ENCODE results near the gene AGFG1. TPM values are rescaled to one million over a fixed set of nuclear protein-coding genes. Genes with fewer than 3 reads are reported as not detected.

Gene AGFG1, protein sequence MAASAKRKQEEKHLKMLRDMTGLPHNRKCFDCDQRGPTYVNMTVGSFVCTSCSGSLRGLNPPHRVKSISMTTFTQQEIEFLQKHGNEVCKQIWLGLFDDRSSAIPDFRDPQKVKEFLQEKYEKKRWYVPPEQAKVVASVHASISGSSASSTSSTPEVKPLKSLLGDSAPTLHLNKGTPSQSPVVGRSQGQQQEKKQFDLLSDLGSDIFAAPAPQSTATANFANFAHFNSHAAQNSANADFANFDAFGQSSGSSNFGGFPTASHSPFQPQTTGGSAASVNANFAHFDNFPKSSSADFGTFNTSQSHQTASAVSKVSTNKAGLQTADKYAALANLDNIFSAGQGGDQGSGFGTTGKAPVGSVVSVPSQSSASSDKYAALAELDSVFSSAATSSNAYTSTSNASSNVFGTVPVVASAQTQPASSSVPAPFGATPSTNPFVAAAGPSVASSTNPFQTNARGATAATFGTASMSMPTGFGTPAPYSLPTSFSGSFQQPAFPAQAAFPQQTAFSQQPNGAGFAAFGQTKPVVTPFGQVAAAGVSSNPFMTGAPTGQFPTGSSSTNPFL
- total RNA-seq (ENCODE audit: insufficient read depth, low replicate concordance), result 33.9 TPM

DNA sequence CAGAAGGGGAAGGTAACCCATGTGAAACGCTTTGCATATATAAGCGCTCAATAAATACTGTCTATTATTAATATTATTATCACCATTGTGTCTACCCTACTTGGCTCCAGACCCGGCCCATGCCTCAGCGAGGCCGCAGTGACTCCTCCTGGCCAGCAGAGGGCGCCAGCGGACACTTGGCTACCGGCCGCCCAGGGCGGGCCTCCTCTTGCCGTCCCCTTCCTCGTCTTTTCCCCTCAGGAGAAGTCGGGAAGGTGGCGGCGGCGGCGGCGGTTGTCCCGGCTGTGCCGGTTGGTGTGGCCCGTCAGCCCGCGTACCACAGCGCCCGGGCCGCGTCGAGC, at the start of gene AGFG1:
TSS of gene AGFG1 (plus strand) at position 233 of the 341 bp plus-strand sequence. CDS start 266 bp downstream, outside the sequence.
- peak; percentile 82 for DNase-seq (ENCODE audit: low spot score)

DNA sequence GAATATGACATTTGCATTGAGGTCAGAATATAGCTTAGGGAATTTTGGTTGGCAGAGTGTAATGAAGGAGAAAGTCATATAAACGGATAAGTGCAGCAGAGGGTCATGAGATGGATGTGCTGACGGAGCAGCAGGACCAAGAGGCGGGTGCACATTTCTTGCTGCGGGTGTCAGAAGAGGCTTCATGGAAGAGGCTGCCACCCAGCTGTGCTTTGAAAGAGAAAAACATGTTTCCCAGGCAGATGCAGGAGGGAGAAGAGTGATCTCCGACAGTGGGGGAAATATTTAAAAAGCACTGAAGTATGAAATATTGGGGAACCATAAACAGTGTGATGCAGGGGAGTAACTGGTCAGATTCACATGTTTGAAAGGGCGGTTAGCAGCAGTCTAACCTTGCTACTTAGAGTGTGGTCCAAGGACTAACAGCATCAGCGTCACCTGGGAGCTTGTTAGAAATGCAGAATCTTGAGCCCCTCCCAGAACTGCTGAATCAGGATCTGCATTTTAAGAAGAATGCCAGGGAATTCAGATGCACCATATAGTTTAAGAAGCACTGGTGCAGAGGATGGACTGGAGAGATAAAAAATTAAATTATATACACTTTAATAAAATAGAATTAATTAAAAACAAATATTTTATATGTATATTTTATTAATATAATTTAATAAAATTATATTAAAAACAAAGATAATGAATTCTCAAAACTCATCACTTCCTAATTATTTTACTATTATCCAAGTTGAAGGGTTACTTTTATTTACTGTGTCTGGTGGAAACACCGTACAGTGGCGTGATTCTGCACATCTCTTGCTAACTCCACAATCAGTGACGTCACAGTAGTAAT, 48.1 kb upstream of the AGFG1 start:
- no peak for DNase-seq (ENCODE audit: low spot score)

DNA sequence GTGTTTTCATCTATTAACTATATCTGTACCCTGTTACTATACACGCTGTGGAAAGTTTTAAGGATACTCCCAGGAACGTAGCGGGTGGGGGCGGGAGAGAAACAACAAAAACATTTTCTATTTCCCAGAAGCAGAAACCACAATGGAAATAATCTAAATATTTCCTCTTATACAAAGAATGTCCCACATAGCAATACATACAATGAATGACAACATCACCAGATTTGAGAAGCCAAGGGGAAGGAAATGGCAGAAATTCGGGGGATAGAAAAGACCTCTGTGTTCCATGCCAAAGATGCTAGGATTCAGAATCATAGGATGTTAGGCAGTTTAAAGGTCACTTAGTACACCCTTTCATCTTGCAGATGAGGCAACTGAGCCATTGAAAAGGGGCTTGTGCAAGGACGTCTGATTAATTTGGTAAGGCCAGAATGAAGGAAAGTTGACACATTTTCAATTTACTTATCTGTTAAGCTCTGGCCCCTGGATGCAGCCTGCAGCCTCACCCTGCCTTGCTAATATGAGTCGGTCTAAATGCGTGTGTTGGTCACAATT, 43.1 kb upstream of the AGFG1 start:
- no peak for DNase-seq (ENCODE audit: low spot score)

DNA sequence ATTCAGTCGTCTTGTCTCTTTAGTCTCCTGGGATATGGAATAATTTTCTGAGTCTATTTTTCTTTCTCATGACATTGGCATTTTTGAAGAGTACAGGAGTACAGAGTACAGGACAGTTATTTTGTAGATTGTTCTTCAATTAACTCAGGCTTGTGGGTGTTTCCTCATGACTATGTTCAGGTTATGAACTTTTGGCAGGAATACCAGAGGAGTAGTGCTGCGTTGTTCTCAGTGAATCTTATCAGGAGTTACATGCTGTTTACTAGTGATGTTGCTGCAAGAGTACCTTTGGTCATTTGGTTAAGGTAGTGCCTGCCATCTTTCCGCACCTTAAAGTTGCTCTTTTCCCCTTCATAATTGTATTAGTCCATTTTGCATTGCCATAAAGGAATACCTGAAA, 41.3 kb upstream of the AGFG1 start:
- DNase-seq (ENCODE audit: low spot score), result no peak

DNA sequence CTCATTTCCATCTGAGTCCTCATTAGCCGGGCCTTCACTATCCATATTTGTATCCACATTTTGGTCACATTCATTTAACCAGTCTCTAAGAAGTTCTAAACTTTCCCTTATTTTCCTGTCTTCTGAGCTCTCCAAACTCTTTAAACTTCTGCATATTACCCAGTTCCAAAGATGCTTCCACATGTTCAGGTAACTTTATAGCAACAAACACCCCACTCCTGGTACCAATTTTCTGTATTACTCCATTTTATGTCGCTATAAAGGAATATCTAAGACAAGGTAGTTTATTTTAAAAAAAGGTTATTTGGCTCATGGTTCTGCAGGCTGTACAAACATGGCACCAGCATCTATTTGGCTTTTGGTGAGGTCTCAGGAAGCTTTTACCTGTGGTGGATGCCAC, 38.8 kb upstream of the AGFG1 start:
- DNase-seq (ENCODE audit: low spot score), result no peak

DNA sequence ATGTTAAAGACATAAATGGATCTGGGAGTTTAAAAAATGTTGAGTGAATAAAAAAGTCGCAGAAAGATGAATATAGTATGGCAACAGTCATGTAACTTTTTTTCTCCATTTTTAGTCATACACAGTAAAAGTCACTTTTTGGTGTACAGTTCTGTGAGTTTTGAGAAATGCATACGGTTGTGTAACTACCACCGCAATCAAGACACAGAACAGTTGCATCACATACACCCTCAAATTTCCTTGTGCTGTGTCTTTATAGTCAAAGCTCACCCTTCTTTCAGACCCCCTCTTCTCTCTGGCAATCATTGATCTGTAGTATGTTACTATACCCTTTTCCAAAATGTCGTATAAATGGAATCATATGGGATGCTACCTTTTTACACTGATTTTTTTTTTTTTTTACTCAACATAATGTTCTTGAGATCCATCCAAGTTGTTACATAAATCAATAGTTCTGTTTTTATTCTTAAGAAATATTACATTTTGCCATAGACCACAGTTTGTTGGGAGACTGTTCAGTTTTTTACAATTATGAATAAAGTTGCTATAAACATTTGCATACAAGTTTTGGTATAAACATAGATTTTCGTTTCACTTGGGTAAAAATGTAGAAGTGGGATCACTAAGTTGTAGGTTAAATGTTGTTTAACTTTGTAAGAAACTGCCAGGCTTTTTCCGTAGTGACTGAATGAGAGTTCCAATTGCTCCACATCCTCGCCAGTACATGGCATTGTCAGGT, 35.4 kb upstream of the AGFG1 start:
- no peak for DNase-seq (ENCODE audit: low spot score)

DNA sequence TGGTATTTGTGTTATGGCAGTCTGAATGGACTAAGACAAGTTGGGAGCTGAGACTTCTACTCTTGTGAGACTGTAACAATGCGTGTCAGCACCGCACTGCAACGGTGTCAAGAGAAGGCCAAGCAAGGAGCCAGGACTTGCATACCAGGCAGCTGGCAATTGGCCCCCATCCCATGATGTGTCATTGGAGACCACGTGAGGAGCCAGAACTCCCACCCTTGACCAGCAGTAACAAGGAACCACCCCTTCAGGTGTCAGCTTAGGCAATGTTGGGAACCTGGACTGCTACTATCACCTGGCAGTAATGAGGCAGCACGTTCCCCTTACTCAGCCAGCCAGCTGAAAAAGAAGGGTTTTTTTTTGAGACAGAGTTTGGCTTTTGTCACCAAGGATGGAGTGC, 32.7 kb upstream of the AGFG1 start:
- DNase-seq (ENCODE audit: low spot score), result no peak

DNA sequence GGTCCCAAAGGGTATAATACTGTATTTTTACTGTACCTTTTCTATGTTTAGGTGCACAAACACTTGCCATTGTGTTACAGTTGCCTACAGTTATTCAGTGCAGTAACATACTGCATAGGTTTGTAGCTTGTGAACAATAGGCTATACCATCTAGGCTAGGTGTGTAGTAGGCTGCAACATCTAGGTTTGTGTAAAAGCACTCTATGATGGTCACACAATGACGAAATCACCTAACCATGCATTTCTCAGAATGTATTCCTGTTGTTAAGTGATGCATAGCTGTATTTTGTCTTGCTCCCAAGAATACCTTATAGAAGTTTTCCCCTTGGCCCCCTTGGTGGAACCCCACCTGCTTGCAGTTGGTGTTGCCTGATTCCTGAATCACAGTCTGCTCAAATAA, 29.3 kb upstream of the AGFG1 start:
- no peak for DNase-seq (ENCODE audit: low spot score)

DNA sequence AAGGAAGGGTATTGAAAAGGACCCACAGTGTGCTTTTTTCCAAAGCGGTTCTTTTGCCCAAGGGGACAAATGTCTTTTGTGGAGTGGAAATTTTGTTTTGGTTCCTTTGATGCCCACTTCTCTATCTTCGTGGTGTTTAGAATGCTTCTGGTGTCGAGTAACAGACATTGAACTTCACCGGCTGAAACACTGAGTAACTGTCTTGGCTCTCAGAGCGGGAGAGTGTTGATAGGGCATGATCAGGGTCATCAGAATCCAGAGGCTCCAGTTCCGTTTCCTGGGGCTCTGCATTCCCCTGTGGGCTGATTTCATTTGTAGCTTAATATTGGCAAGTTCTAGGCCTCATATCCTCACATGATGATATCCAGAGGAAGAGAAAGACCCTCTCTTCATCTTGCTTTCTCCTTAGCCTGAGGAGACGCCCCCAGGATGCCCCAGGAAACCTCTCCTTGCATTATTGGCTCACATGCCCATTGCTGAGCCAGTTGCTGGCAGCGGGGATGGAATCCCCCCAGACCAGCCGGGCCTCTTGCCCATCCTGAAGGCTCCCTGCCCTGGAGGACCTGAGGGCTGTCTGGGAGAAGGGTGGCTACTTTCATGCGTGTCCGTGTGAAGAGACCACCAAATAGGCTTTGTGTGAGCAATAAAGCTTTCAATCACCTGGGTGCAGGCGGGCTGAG, 27.9 kb upstream of the AGFG1 start:
- no peak for DNase-seq (ENCODE audit: low spot score)

DNA sequence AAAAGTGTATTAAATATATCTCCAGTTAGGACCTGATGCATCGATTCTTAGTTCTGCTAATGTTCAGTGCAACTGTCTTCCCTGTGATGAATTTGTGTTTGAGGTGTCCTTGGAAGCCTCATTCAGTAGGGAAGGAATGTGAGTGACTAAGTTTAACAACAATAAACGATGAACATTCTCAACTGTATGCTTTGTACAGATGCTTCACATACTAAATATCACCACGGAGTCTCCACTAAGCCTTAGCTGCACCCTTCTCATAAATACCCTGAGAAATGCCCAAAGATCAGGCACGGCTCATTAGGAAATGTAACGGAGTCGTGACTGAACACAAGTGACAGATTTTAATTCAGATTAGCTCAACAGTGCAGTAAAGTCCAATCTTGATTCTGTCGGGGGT, 24.4 kb upstream of the AGFG1 start:
- no peak for DNase-seq (ENCODE audit: low spot score)

DNA sequence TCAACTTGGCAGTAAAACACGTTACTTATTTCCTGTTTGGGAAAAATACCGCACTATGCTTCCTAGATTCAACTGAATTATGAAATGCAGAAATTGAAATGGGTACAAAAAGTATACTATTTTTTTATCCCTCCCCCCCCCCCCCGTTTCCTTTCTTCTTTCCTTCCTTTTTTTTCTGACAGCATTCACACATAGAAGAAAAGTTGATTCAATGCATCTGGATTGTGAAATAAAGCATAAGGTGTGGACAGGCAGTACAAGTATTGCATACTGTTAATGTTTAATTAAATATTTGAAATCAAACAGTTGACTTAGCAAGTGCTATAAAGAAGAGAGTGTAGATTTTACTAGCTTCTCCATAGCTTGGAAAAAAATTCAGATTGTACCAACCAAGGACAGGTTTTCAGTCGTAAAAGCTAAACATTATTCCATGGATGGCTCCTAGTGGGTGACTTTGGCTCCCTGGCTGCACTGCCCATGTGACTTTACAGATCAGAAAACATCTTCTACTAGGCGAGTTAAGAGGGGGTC, 21.6 kb upstream of the AGFG1 start:
- no peak for DNase-seq (ENCODE audit: low spot score)

DNA sequence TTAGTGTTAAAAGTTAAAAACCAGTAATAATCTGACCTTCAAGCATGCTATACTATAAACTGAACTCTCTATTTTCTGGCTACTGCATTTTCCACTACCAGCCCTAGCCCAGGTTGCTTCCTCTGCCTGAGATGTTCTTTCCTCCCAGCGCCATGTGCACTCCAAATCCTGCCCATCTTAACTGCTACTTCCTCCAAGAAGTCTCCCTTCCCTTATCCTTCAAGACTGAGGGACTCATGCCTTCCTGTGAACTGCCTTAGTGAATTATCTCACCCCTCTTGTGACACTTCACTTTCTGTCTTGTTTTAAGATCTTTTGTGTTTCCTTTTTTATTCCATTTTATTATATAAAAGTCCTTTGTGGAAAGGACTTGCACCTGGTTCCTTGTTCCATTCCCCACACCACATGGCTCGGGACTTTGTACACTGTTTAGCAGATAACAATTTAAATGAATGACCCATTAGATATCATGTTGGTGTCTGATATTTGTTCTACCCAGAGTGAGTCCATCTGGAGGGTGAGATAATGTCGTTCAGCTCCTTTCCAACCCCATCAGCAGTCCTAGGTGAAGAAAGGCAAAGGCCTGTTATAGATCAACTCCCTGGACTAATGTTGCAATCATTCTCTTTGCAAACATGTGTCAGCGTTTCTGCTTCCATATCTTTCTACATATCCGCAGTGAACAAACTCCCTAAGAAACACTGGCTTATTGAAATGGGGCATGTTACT, 20.9 kb upstream of the AGFG1 start:
- DNase-seq (ENCODE audit: low spot score), result peak; percentile 91

DNA sequence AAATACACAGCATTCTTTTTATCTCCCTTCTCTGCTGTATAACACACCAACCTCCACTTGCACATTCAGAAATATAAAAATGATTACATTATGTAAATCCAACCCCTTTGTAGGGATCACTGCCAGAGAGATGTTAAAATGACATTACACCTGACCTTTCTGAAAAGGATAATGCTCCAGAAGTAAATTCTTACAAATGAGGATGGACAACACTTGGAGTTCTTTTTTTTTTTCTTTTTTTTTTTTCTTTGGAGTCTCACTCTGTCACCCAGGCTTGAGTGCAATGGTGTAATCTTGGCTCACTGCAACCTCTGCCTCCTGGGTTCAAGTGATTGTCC, 20.3 kb upstream of the AGFG1 start:
- no peak for DNase-seq (ENCODE audit: low spot score)

DNA sequence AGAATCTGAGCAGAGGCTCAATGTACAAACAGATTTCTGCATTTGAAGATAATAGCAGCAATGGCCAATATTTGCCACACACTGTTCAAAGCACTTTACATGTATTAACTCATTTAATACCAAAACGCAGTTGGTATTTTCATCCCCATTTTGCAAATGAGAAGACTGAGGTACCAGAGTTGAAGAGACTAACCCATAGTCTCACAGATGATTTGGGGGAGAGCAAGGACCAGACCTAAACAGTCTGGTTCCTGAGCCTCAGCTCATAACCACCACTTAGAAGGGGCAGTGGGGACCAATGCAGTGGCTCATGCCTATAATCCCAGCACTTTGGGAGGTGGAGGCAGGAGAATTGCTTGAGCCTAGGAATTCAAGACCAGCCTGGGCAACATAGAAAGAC, 18.1 kb upstream of the AGFG1 start:
- DNase-seq (ENCODE audit: low spot score), result no peak

DNA sequence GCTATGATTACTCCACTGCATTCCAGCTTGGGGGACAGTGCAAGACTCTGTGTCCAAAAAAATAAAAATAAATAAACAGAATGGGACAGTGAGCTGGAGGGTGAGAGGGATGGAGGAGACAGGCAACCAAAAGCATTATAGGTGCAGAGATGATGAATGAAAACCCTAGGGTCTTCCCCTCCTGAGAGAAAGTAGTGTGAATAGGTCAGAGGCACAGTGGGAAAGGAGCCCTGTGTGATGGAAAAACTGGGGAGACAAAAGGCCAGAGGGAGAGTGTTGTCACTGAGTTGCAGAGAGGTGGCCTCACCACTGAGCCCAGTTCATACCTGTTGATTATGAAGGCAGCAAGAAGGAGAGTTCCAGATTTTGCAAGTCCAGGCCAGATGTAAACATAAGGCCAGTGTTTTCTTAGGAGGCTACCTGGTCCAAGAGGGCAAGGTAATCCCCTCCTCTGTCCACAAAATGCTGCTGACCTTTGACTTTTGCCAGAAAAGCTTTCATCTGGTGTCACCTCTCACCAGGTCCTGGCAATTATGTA, 17.6 kb upstream of the AGFG1 start:
- no peak for DNase-seq (ENCODE audit: low spot score)

DNA sequence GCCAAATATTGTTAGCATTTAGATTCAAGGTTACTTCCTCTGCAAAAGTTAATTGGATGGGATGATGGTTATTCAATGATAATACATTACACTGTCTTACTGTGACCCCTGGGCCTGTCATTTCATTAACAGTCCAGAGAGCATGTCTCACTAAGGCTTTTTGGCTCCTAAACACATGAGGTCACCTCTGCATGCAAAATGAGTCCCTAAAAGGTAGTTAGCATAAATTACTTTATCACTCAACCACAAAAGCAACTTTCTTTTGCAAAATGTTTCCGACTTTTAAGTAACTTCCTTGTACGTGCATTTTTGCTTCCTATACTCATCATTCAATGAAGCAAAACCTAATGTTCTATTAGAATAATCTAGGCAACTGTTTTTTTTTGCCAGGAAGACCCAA, 16.8 kb upstream of the AGFG1 start:
- DNase-seq (ENCODE audit: low spot score), result no peak

DNA sequence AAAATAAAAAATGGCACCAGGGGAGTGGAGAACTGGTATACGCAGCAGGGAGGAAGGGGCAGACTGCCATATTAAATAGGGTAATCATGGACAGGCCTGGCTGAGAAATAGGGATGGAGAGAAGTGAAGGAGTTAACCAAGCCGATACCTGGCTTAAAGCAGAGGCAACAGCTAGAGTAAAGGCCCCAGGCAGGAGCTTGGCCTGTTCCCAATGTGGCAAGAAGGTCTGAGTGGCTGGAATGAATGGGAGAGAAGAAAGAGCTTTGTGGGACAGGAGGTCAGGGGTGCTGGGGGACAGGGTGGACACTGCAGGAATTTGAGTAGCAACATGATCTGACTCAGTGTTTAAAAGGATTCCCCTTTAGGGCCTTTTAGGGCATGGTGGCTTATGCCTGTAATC, 15.9 kb upstream of the AGFG1 start:
- DNase-seq (ENCODE audit: low spot score), result no peak

DNA sequence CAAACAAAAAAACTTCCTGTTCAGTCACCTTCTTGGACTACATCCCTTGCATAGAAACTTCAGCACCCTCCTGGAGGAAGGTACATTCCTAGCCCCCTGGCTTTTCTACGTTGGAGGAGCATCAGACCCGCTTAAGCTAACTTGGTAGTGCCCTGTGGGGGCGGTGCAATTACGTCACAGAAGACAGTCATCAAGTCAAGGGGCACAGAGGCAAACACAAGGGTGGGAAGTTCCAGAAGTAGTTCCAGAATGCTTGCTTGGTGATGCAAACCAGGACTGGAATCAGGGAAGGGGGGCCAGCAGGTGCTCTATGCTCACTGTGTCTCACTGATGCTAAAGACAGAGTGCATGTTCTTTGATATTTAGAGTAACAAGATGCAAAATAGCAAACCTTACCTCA, 15.2 kb upstream of the AGFG1 start:
- no peak for DNase-seq (ENCODE audit: low spot score)

DNA sequence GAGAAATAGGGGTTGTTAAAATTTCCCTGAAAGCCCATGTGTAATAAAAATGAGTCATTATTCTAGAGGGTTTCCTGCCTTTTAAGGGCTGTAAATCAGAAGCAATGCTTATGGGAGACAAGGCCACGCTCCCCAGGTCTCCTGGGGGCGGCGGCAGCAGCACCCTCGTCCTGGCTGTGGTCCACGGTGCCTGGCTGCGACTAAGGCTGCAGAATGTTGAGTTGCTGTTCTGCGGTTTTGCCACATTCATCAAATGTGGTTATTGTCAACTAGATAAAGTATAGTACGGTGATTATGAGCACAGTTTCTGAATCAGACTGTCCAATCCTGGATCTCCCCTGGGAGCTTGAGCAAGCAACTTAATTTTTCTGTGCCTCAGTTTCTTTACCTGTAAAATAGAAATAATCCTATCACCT, 11.9 kb upstream of the AGFG1 start:
- DNase-seq (ENCODE audit: low spot score), result peak; percentile 56

DNA sequence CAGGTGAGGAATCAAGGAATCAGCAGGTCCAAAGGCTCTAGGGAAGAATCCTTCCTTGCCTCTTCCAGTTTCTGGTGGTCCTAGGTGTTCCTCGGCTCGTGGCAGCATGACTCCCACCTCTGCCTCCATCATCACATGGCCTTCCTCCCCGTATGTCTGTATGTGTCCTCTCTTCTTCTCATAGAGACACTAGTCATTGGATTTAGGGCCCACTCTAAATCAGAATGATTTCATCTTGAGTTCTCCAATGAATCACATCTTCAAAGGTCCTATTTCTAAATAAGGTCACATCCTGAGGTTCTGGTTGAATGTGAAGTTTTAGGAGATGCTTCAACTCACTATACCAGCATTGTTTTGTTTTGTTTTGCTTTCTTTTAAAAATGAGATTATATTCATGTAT, 11.1 kb upstream of the AGFG1 start:
- DNase-seq (ENCODE audit: low spot score), result no peak
